SK-N-MC (cell line): ENCODE results near the gene GOLIM4.

ENCODE experiments used
- DNase-seq: peaks from one replicate; pipeline ENCODE4 v3.0.0-alpha.2; 2011; ENCODE audit warnings: low read depth, low spot score
- H3K27ac ChIP-seq: fragments of 200-600 bp; sonication (generic); 2 replicates; pipeline ENCODE4 v1.5.1; 2016; ENCODE audit warnings: mixed run types
- H3K36me3 ChIP-seq: fragments of 200-600 bp; sonication (generic); 2 replicates; pipeline ENCODE4 v1.6.1; 2017; ENCODE audit warnings: antibody characterized with exemption, low read length, mixed read lengths; ENCODE audit not compliant: insufficient read depth
- H3K4me3 ChIP-seq: fragments of 200-600 bp; sonication (generic); 2 replicates; pipeline ENCODE4 v1.5.1; 2016
- H3K9ac ChIP-seq: fragments of 200-600 bp; sonication (generic); 2 replicates; pipeline ENCODE4 v1.8.0; 2017; ENCODE audit warnings: mixed run types, mixed read lengths; ENCODE audit not compliant: insufficient read length
- H3K9me3 ChIP-seq: fragments of 200-600 bp; sonication (generic); 2 replicates; pipeline ENCODE4 v1.6.1; 2017; ENCODE audit warnings: low read depth, mild to moderate bottlenecking, antibody characterized with exemption, low read length, moderate library complexity, mixed read lengths
- EZH2 ChIP-seq: fragments of 200-600 bp; sonication (generic); IDR thresholded peaks from one replicate; pipeline ENCODE4 v1.6.1; 2017; ENCODE audit warnings: antibody characterized with exemption
- FOXP2 ChIP-seq: optimal IDR thresholded peaks from 2 replicates; pipeline ENCODE3; 2011; ENCODE audit warnings: mild to moderate bottlenecking, moderate library complexity; ENCODE audit not compliant: insufficient read depth; ENCODE audit errors: extremely low read length, control extremely low read depth
- POLR2AphosphoS5 ChIP-seq: IDR thresholded peaks from 2 replicates; pipeline ENCODE4 v1.6.1; 2012; ENCODE audit warnings: mild to moderate bottlenecking, low read depth, low read length, borderline replicate concordance

Gene GOLIM4

DNA sequence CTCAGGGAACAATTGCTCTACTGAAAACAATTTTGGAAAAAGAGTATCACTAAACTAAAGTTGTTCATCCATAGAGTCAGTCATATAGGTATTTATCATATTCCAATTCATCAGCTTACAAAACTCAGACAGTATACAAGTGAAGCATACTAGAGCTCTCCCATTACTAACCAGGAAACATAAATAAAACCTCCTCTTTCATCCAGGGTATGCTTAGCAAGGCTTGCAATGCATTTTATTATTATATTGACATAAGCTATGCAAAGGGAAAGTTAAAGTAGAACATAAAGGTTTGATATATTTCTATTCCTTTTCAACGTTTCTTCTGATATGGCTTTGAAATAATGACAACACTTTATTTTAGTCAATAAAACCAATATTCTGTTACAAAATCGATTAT, 106.7 kb downstream of the GOLIM4 start:
- no peaks in the 10 kb centered on the region for H3K36me3 ChIP-seq
- TF ChIP-seq EZH2, result no peak
- TF ChIP-seq FOXP2, result no peak
- no peak overlapping the region for H3K27ac ChIP-seq
- no peak overlapping the region for H3K9ac ChIP-seq
- DNase-seq, result no peak
- H3K4me3 ChIP-seq, result no peak overlapping the region
- H3K9me3 ChIP-seq, result no peaks in the 10 kb centered on the region

DNA sequence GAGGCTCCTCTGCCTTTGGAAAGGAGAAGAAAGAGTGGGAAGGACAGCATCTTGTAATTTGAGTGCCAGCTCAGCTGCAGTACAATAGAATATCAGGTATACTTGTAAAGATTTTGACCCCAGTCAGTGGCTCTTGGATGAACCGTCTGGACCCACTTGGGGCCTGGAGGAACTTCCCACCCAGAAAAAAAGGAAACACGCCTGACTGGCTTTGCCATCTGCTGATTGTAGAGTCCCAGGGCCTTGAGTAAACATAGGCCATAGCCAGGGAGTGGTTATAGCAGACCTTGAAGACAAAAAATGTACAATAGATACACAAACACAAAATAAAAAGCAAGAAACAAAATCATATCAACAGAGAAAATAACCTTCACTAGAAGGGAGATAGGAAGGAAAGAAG, 112.1 kb downstream of the GOLIM4 start:
- no peak for DNase-seq

DNA sequence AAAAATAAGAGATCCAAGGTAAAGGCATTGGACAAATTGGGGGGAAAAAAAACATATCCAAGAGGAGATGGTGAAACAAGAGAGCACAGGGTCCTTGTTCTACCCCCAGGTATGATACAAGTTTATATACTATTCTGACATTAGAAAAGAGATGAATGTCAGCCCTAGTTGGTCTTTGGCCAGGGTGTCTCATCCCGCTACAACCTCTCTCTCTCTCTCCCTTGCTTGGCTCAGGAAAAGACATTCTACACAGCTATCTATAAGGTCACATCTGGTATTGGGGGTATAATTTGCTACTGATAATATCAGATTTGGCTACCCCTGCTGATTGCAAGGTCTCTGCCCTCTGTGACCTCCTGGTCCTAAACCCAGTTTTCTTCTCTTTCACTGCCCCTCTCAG, 117.2 kb downstream of the GOLIM4 start:
- no peaks in the 10 kb centered on the region for H3K36me3 ChIP-seq
- peak overlapping the region; percentile 100 for H3K27ac ChIP-seq
- no peaks in the 10 kb centered on the region for H3K9me3 ChIP-seq
- no peak overlapping the region for H3K9ac ChIP-seq
- no peak for TF ChIP-seq EZH2
- TF ChIP-seq FOXP2, result no peak
- TF ChIP-seq POLR2AphosphoS5, result no peak
- no peak overlapping the region for H3K4me3 ChIP-seq
- DNase-seq, result no peak

More for the DNA sequence above, 112.1 kb downstream of the GOLIM4 start:
- TF ChIP-seq FOXP2 (no peak), POLR2AphosphoS5 (no peak), EZH2 (no peak)
- no peaks in the 10 kb centered on the region for H3K9me3 ChIP-seq
- no peaks in the 10 kb centered on the region for H3K36me3 ChIP-seq
- no peak overlapping the region for H3K9ac ChIP-seq
- H3K27ac ChIP-seq, result no peak overlapping the region
- H3K4me3 ChIP-seq, result no peak overlapping the region

DNA sequence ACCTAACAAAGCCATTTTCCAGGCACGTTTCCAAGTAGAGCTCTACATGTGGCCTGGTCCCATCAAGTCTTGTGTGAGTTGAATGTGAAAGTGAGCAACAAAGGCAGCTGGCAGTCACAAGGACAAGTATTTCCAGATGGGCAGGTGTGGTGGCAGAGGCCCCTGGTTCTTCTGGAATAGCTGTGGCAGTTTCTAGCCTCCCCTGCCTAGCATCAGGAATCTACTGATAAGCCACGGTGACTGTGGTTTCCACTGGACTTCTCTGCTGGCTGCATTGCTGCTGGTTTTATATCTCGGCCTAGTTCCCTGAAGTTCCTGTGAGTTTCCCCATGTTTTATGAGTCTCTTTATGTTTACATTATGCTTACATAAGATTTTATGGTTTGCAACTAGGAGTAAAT, 117.7 kb downstream of the GOLIM4 start:
- Histone ChIP-seq H3K27ac (peak overlapping the region; percentile 100), H3K9me3 (no peaks in the 10 kb centered on the region), H3K4me3 (no peak overlapping the region; the same call in 1 of the 2 replicates), H3K9ac (no peak overlapping the region), H3K36me3 (no peaks in the 10 kb centered on the region)
- DNase-seq, result no peak
- no peak for TF ChIP-seq EZH2
- no peak for TF ChIP-seq FOXP2
- no peak for TF ChIP-seq POLR2AphosphoS5

DNA sequence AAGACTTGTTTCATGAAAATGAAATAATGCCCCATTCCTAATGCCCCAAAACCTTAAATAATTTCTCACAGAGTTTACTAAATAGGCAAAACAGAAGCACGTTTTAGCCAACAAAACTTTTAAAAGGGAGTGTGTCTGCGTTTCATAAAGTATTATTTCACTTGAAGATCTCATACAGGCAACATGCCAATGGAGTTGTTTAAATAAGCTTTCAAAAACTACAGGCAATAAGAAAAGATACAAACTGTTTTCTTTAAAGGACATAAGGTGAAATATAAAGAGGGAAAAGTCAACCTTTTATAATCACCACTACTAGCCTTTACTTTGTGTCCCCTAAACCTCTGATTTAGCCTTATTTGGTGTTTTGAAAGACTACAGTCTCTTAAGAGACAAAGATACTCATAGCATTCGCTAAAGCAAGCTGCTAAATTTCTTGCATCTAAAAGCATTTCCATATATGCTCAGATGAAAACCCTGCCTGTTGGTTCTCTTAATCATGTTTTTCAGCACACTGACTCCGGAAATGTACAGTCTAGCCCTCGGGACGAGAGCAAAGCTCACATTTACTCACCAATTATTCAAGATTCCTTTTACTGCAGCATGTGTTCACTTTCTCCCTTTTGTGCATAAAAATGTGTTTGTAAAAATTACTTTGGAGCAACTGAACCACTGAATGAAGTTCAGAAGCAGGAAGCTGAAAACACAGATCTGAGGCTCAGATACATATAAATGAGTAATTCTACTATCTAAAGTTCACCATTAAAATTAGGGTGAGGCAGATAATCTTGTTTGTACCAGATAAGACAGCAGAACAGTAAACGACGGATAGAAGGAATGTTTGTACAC, 119.0 kb downstream of the GOLIM4 start:
- H3K27ac ChIP-seq, result peak overlapping the region; percentile 100
- H3K36me3 ChIP-seq, result no peaks in the 10 kb centered on the region
- TF ChIP-seq EZH2, result no peak
- TF ChIP-seq POLR2AphosphoS5, result peak; percentile 71
- TF ChIP-seq FOXP2, result peak; percentile 82
- no peaks in the 10 kb centered on the region for H3K9me3 ChIP-seq
- DNase-seq, result peak; percentile 96
- H3K4me3 ChIP-seq, result peak overlapping the region; percentile 76
- peak overlapping the region; percentile 92 for H3K9ac ChIP-seq

DNA sequence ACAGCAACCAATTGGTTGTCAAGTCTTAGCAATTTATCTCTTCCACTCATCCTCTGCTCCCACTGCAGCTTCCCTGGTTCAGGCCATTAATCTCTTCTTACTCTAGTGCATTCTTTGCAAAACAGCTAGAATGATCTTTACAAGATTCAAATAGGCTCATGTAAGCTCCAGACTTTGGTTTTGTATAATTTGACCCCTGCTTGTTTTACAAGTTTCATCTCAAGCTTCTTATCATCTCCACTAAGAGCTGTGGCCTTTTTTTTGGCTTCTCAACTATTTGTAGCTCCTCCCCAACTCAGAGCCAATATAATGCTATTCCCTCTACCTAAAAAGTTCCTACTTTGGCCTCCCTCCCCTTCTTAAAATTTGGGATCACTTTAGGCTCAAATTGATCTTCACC, 121.8 kb downstream of the GOLIM4 start:
- H3K27ac ChIP-seq, result peak overlapping the region; percentile 23; the same call in 1 of the 2 replicates
- no peaks in the 10 kb centered on the region for H3K36me3 ChIP-seq

DNA sequence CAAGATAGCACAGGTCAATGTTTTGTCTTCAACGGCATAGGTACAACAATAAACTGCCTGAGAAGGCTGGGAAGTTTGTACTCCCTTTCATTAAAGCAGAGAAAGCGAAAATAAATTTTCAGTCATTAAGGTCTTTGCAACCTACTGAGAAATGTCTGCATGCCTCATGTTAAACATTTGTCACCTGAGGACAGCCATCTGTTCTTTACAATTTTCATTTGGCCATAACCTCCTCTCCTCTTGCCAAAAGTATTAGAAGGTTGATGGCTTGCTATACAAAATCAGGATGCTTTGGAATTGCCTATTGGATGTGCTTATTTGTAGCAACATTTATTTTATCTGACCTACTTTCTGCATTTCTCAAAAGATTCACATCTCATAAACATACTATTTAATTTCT, 122.7 kb downstream of the GOLIM4 start:
- TF ChIP-seq EZH2 (no peak), POLR2AphosphoS5 (no peak), FOXP2 (no peak)
- Histone ChIP-seq H3K9ac (no peak overlapping the region), H3K27ac (no peak overlapping the region), H3K36me3 (no peaks in the 10 kb centered on the region), H3K4me3 (no peak overlapping the region), H3K9me3 (no peaks in the 10 kb centered on the region)
- DNase-seq, result no peak

More for the DNA sequence above, 121.8 kb downstream of the GOLIM4 start:
- no peak for DNase-seq
- H3K4me3 ChIP-seq, result no peak overlapping the region
- no peak overlapping the region for H3K9ac ChIP-seq
- TF ChIP-seq EZH2 (no peak), FOXP2 (no peak), POLR2AphosphoS5 (no peak)
- no peaks in the 10 kb centered on the region for H3K9me3 ChIP-seq

DNA sequence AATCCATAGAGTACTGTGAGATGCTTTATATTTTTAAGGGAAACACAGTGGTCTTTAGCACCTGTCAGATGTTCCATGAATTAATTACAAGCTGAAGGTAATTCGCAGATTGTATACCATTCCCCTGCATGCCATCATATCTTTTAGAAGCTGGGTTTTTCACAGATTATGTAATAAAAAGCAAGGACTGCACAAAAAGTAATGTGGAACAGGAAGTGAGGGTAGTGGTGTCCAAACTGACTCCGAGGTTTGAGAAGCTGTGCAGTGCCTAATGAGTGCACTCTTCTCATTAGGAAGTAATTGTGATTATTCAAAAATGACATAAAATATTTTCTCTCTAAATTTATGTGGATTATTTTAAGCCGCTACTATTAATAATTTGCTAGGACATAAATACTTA, 123.2 kb downstream of the GOLIM4 start:
- H3K36me3 ChIP-seq, result no peaks in the 10 kb centered on the region
- no peak for DNase-seq
- no peak overlapping the region for H3K9ac ChIP-seq
- no peak overlapping the region for H3K27ac ChIP-seq
- TF ChIP-seq FOXP2 (no peak), EZH2 (no peak), POLR2AphosphoS5 (no peak)
- H3K4me3 ChIP-seq, result no peak overlapping the region
- no peaks in the 10 kb centered on the region for H3K9me3 ChIP-seq
